Measurements from ENCODE around the gene VPS18. TPM values are rescaled to one million over a fixed set of nuclear protein-coding genes. Genes with fewer than 3 reads are reported as not detected.

Gene VPS18
- total RNA-seq, 1 experiment from 2014 or later = 16.9 TPM

DNA sequence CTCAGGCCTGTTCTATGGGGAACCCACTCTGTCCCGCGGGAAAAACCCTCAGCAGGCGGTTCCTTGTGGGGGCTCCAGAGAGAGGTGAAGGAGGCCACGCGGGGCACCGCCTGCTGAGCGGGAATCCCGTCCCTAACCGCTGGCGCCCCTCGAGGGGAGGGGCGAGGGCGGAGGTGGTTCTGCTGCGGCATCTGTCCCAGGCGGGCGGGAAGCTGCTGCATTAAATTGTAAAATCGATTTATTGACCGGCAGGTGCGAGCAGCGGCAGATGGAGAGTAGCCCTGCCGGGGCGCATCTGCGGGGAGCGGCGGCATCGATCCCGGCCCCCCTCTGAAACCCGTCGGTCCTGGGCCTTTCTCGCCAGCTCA lies 31.2 kb downstream of the VPS18 start:
- no peak for TF ChIP-seq POLR2A (IDR thresholded peaks at IDR 0.05; ENCODE audit: borderline replicate concordance, extremely low read depth, insufficient read depth, insufficient read length)
- intact Hi-C loops (cut with micrococcal nuclease) = no loop called here
- no peak overlapping the region for H2AFZ ChIP-seq (ENCODE audit: low read depth, low read length, poor library complexity, severe bottlenecking)
- no peaks in the 10 kb centered on the region for H3K9me2 ChIP-seq (ENCODE audit: insufficient read depth)
- no peak overlapping the region for H3K4me3 ChIP-seq (replicated peaks in 1 of 2; ENCODE audit: low read depth in 1 of 2, low read length in 2 of 2)
- no peak for DNase-seq (ENCODE audit: low read depth, low spot score)
- H3K36me3 ChIP-seq (ENCODE audit: control insufficient read depth in 1 of 2, insufficient read depth in 2 of 2, low read length in 2 of 2) = no peaks in the 10 kb centered on the region
- H3K27ac ChIP-seq (ENCODE audit: low read depth, low read length) = no peak overlapping the region
- H3K9me3 ChIP-seq (ENCODE audit: control insufficient read depth in 1 of 2, insufficient read depth in 1 of 2, low read depth in 1 of 2, low read length in 2 of 2) = no peaks in the 10 kb centered on the region
- H4K20me1 ChIP-seq (ENCODE audit: insufficient read depth) = no peaks in the 10 kb centered on the region
- POLR2A ChIA-PET = no interaction called here
- H3K79me2 ChIP-seq (ENCODE audit: insufficient read depth, low read length) = no peaks in the 10 kb centered on the region
- H3K4me2 ChIP-seq (ENCODE audit: low read length) = no peak overlapping the region
- peaks cover 15% of the 10 kb centered on the region; the same call in 1 of the 2 replicates for H3K27me3 ChIP-seq (ENCODE audit: insufficient read depth, low read length)
- CTCF ChIA-PET = interaction anchor here (1.1 kb wide), 1 partner anchor 20 kb away, joined by 3 read pairs; no protein-coding TSS in a partner anchor
- H3K4me1 ChIP-seq (ENCODE audit: control insufficient read depth in 1 of 2, insufficient read depth in 2 of 2, low read length in 2 of 2) = peaks cover 12 to 31% of the 10 kb centered on the region in 2 experiments
- ATAC-seq = no peak
- RAD21 ChIA-PET (ENCODE audit: low non-redundant PET in 1 of 2, low total read pairs in 2 of 2, uncharacterized antibody in 2 of 2, unreplicated experiment in 2 of 2) = no interaction called here
- BruUV-seq (replicated peaks) = no TSS peak
- no peak overlapping the region for H3K9ac ChIP-seq (ENCODE audit: low read length)

DNA sequence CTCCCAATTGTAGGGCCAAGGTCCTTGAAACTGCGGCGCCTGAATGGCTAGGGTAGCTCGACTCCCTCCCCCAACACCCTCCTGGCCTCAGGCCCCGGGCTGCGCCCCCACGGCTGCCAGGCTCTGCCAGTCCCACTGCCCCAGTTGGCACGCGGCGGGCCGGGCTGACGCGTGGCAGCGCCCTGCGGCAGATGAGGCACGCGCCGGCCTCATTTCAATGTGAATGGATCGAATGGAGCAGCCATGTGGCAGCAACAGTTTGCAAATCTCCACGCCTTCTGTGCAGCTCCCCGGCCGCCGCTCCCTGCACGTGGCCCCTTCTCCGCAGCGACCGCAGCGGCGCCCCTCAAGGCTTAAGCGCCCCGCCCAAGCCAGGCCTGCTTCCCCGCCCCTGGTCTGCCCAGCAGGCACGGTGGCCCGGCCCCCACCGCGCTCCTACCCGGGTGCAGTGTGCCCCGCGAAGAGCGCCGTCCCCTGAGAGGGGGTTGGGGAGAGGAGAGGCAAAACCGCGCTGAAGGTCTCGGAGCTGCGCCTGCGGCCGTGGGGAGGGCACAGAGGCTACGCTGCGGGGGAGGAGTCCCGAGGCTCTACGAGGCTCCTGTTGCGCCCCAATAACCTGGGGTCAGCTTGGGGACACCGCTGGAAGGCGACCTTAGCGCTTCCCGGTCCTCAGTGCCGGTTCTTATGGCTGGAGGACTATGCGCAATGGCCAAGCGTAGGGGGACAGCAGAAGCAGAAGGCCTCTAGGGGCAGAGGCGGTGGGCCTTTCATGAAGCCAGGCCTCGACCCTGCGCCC lies 31.8 kb downstream of the VPS18 start:
- Histone ChIP-seq H3K4me2 (ENCODE audit: low read length) (no peak overlapping the region), H3K4me3 (replicated peaks in 1 of 2; ENCODE audit: low read depth in 1 of 2, low read length in 2 of 2) (no peak overlapping the region), H3K4me1 (ENCODE audit: control insufficient read depth in 1 of 2, insufficient read depth in 2 of 2, low read length in 2 of 2) (peaks cover 17 to 37% of the 10 kb centered on the region in 2 experiments), H3K9ac (ENCODE audit: low read length) (no peak overlapping the region), H4K20me1 (ENCODE audit: insufficient read depth) (no peaks in the 10 kb centered on the region), H3K79me2 (ENCODE audit: insufficient read depth, low read length) (no peaks in the 10 kb centered on the region), H3K27me3 (ENCODE audit: insufficient read depth, low read length) (peaks cover 15% of the 10 kb centered on the region; the same call in 1 of the 2 replicates), H2AFZ (ENCODE audit: low read depth, low read length, poor library complexity, severe bottlenecking) (no peak overlapping the region), H3K9me3 (ENCODE audit: control insufficient read depth in 1 of 2, insufficient read depth in 1 of 2, low read depth in 1 of 2, low read length in 2 of 2) (no peaks in the 10 kb centered on the region), H3K27ac (ENCODE audit: low read depth, low read length) (no peak overlapping the region), H3K9me2 (ENCODE audit: insufficient read depth) (no peaks in the 10 kb centered on the region), H3K36me3 (ENCODE audit: control insufficient read depth in 1 of 2, insufficient read depth in 2 of 2, low read length in 2 of 2) (no peaks in the 10 kb centered on the region)
- no TSS peak for BruUV-seq (replicated peaks)
- RAD21 ChIA-PET (ENCODE audit: low non-redundant PET in 1 of 2, low total read pairs in 2 of 2, uncharacterized antibody in 2 of 2, unreplicated experiment in 2 of 2) = no interaction called here
- DNase-seq (ENCODE audit: low read depth, low spot score) (no peak), ATAC-seq (no peak)
- intact Hi-C loops (cut with micrococcal nuclease) = no loop called here
- CTCF ChIA-PET = interaction anchor here (1.1 kb wide), 1 partner anchor 20 kb away, joined by 3 read pairs; no protein-coding TSS in a partner anchor
- POLR2A ChIA-PET = no interaction called here
- TF ChIP-seq EZH2phosphoT487 (IDR thresholded peaks at IDR 0.05; ENCODE audit: borderline replicate concordance) (no peak), YY1 (IDR thresholded peaks at IDR 0.05; ENCODE audit: extremely low read depth, insufficient replicate concordance, low read depth, low read length) (no peak), TCF7L2 (IDR thresholded peaks at IDR 0.05; ENCODE audit: borderline replicate concordance, extremely low read depth, insufficient read depth, insufficient read length) (no peak), ZNF274 (IDR thresholded peaks at IDR 0.05; ENCODE audit: low read depth, low read length) (no peak), ELF1 (IDR thresholded peaks at IDR 0.05; ENCODE audit: borderline replicate concordance, low read depth) (no peak), REST (IDR thresholded peaks at IDR 0.05; ENCODE audit: low read depth) (no peak), POLR2A (IDR thresholded peaks at IDR 0.05; ENCODE audit: borderline replicate concordance, extremely low read depth, insufficient read depth, insufficient read length) (no peak), SIN3A (IDR thresholded peaks at IDR 0.05; ENCODE audit: low read depth) (no peak), MAX (IDR thresholded peaks at IDR 0.05) (no peak), SRF (IDR thresholded peaks at IDR 0.05; ENCODE audit: low read depth) (no peak), FOSL1 (IDR thresholded peaks at IDR 0.05; ENCODE audit: low read depth) (no peak), RAD21 (IDR thresholded peaks at IDR 0.05; ENCODE audit: low read depth) (no peak), JUND (IDR thresholded peaks at IDR 0.05) (no peak), CEBPB (IDR thresholded peaks at IDR 0.05; ENCODE audit: low read depth) (no peak), ZFX (IDR thresholded peaks at IDR 0.05) (no peak)
- TF ChIP-seq, protein P1, sequence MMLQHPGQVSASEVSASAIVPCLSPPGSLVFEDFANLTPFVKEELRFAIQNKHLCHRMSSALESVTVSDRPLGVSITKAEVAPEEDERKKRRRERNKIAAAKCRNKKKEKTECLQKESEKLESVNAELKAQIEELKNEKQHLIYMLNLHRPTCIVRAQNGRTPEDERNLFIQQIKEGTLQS (IDR thresholded peaks at IDR 0.05) = no peak

Measured in HCT116 (cell line).